PC-9 (cell line): ENCODE results near the gene DET1. TPM values are rescaled to one million over a fixed set of nuclear protein-coding genes. Genes with fewer than 3 reads are reported as not detected.

Source experiments
- BruUV-seq: library from RNA; stranded (reverse); fragments of 400-500 nt; replicated peaks from 2 replicates; lab custom pipeline; 2021; lab: Mats Ljungman, UMichigan
- CTCF ChIA-PET: fragments of 300-600 bp; sonication (Branson Sonifier 250); formaldehyde crosslinking; loops from one replicate; lab custom pipeline; 2022; ENCODE audit warnings: antibody characterized with exemption; lab: Charles Lee
- POLR2A ChIA-PET: fragments of 300-600 bp; sonication (Branson Sonifier 250); formaldehyde crosslinking; loops from one replicate; lab custom pipeline; 2022; ENCODE audit warnings: antibody characterized with exemption; ENCODE audit not compliant: unreplicated experiment; lab: Charles Lee
- DNase-seq, 2 experiments: peaks; one replicate each; pipeline versions ENCODE4 v3.0.0 to v3.0.0-alpha.2; 2015 to 2022; ENCODE audit warnings: mixed read lengths in 1 of 2
- H2AFZ ChIP-seq: fragments of 200-600 bp; sonication (generic); 2 replicates; pipeline ENCODE4 v1.8.1; 2017; ENCODE audit warnings: antibody characterized with exemption
- H3F3A ChIP-seq: fragments of 200-600 bp; sonication (generic); 2 replicates; pipeline ENCODE4 v1.8.1; 2017; ENCODE audit warnings: antibody characterized with exemption, mild to moderate bottlenecking, low read depth; ENCODE audit not compliant: insufficient read depth
- H3K27ac ChIP-seq: fragments of 200-600 bp; sonication (generic); 2 replicates; pipeline ENCODE4 v1.6.1; 2016; ENCODE audit warnings: mixed run types
- H3K27me3 ChIP-seq: fragments of 200-600 bp; sonication (generic); 2 replicates; pipeline ENCODE4 v1.6.1; 2016; ENCODE audit warnings: low read depth, mixed run types; ENCODE audit not compliant: insufficient read depth
- H3K36me3 ChIP-seq: fragments of 200-600 bp; sonication (generic); 2 replicates; pipeline ENCODE4 v1.6.1; 2016; ENCODE audit warnings: low read depth, mixed run types
- H3K4me1 ChIP-seq: fragments of 200-600 bp; sonication (generic); replicated peaks from 2 replicates; pipeline ENCODE4 v1.6.1; 2016; ENCODE audit warnings: mixed run types; ENCODE audit not compliant: insufficient read depth
- H3K4me2 ChIP-seq: fragments of 200-600 bp; sonication (generic); 2 replicates; pipeline ENCODE4 v1.6.1; 2017; ENCODE audit warnings: mixed run types
- H3K4me3 ChIP-seq: fragments of 200-600 bp; sonication (generic); 2 replicates; pipeline ENCODE4 v1.6.1; 2016; ENCODE audit warnings: mixed run types
- H3K79me2 ChIP-seq: fragments of 200-600 bp; sonication (generic); 2 replicates; pipeline ENCODE4 v1.6.1; 2017; ENCODE audit warnings: low read depth, mixed run types
- H3K9me2 ChIP-seq: fragments of 200-600 bp; sonication (generic); 2 replicates; pipeline ENCODE4 v1.8.1; 2017; ENCODE audit warnings: mild to moderate bottlenecking; ENCODE audit not compliant: insufficient read depth
- H3K9me3 ChIP-seq: fragments of 200-600 bp; sonication (generic); 2 replicates; pipeline ENCODE4 v1.8.1; 2016; ENCODE audit warnings: low read depth; ENCODE audit not compliant: insufficient read depth
- H4K20me1 ChIP-seq: fragments of 200-600 bp; sonication (generic); 2 replicates; pipeline ENCODE4 v1.8.1; 2017; ENCODE audit not compliant: insufficient read depth
- CTCF ChIP-seq: fragments of 200-600 bp; sonication (generic); conservative IDR thresholded peaks from 2 replicates; pipeline ENCODE4 v1.6.1; 2017; ENCODE audit warnings: mixed run types, antibody characterized with exemption, mild to moderate bottlenecking, moderate library complexity
- EZH2 ChIP-seq: fragments of 200-600 bp; sonication (generic); IDR thresholded peaks from 2 replicates; pipeline ENCODE4 v1.8.0; 2017; ENCODE audit warnings: antibody characterized with exemption, low read depth
- intact Hi-C: fragments of 100-400 bp; cut with micrococcal nuclease; formaldehyde crosslinking; loops from one replicate; pipeline ENCODE4 v1.10.0; 2022; ENCODE audit not compliant: unreplicated experiment
- total RNA-seq: library from RNA; stranded (reverse); gene quantifications from 2 replicates; pipeline ENCODE4 v1.2.3, GENCODE V29; 2021

The DET1 gene
- total RNA-seq, 1 experiment from 2014 or later: 3.7 TPM

DNA sequence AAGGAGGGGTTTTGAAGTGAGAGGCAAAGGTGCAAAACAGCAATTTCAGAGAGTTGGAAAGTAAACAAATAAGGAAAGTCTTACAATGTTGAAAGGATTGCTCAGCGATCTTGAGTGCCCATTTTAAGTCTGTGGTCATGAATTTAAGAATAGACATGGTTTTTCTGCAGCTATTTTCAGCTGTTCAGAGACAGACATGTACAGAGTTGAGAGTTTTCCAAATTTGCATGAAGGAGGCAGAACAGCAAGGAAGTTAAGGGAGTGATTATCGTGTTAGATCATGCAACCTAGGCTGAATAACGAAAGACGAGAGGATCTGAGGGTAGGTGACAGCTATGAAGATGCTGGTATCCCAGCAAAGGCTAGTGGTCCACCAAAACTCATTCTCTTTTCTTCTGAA is 37.2 kb downstream of the DET1 start:
- Histone ChIP-seq H3K9me2 (no peaks in the 10 kb centered on the region), H3K9me3 (no peaks in the 10 kb centered on the region), H3K79me2 (no peaks in the 10 kb centered on the region), H3F3A (no peaks in the 10 kb centered on the region), H3K4me1 (no peaks in the 10 kb centered on the region), H2AFZ (no peak overlapping the region), H3K4me2 (no peak overlapping the region), H3K27me3 (no peaks in the 10 kb centered on the region), H3K4me3 (no peak overlapping the region), H3K36me3 (no peaks in the 10 kb centered on the region), H4K20me1 (no peaks in the 10 kb centered on the region), H3K27ac (no peak overlapping the region)
- intact Hi-C loops: no loop called here
- no peak for DNase-seq
- no TSS peak for BruUV-seq
- CTCF ChIA-PET: no interaction called here
- TF ChIP-seq EZH2 (no peak), CTCF (no peak)
- POLR2A ChIA-PET: no interaction called here

GRCh38 chr15:88506628-88507027 is 39.9 kb downstream of the DET1 start:
- Histone ChIP-seq H3K4me3 (no peak overlapping the region), H3K4me1 (no peaks in the 10 kb centered on the region), H3K9me3 (no peaks in the 10 kb centered on the region), H4K20me1 (no peaks in the 10 kb centered on the region), H3K27ac (no peak overlapping the region), H3K4me2 (no peak overlapping the region), H3K79me2 (no peaks in the 10 kb centered on the region), H3K36me3 (no peaks in the 10 kb centered on the region), H2AFZ (no peak overlapping the region), H3K27me3 (no peaks in the 10 kb centered on the region), H3F3A (no peaks in the 10 kb centered on the region), H3K9me2 (no peaks in the 10 kb centered on the region)
- no peak for DNase-seq
- intact Hi-C loops: no loop called here
- no peak for TF ChIP-seq EZH2
- TF ChIP-seq CTCF: no peak
- ChIA-PET POLR2A (interaction anchor here (0.6 kb wide), 1 partner anchor 41 kb away, joined by 9 read pairs; no protein-coding TSS in a partner anchor), CTCF (no interaction called here)
- no TSS peak for BruUV-seq

- Histone ChIP-seq H3K36me3 (no peaks in the 10 kb centered on the region), H3K9me3 (no peaks in the 10 kb centered on the region), H3K4me3 (no peak overlapping the region), H3K9me2 (no peaks in the 10 kb centered on the region), H3K79me2 (no peaks in the 10 kb centered on the region), H3F3A (no peaks in the 10 kb centered on the region), H3K27ac (no peak overlapping the region), H2AFZ (no peak overlapping the region), H4K20me1 (no peaks in the 10 kb centered on the region), H3K4me2 (no peak overlapping the region), H3K4me1 (no peaks in the 10 kb centered on the region), H3K27me3 (no peaks in the 10 kb centered on the region)
- no peak for TF ChIP-seq EZH2
- no peak for TF ChIP-seq CTCF
- DNase-seq: no peak
- intact Hi-C loops: no loop called here
- ChIA-PET CTCF (no interaction called here), POLR2A (no interaction called here)
- BruUV-seq: no TSS peak
Measured at GRCh38 chr15:88505721-88506120, 40.8 kb downstream of the DET1 start.
